Liver (tissue), 3 donors: Measurements from ENCODE around the gene TMC1.

ENCODE experiments used
- EGR1 ChIP-seq, 2 donors: IDR thresholded peaks; 2 replicates each; pipeline ENCODE4 v1.6.1; 2016 to 2018; ENCODE audit warnings: antibody characterized with exemption in 2 of 2, low read depth in 2 of 2
- FOXA1 ChIP-seq: IDR thresholded peaks from 2 replicates; pipeline ENCODE4 v1.6.1; 2016; ENCODE audit warnings: antibody characterized with exemption
- GABPA ChIP-seq, 2 donors: IDR thresholded peaks in 1 of 2; conservative IDR thresholded peaks in 1 of 2; 2 replicates each; pipeline ENCODE4 v1.6.1; 2016; ENCODE audit warnings: antibody characterized with exemption in 2 of 2, mild to moderate bottlenecking in 1 of 2, moderate library complexity in 1 of 2
- HNF4G ChIP-seq: IDR thresholded peaks from 2 replicates; pipeline ENCODE4 v1.6.1; 2016; ENCODE audit warnings: antibody characterized with exemption
- JUND ChIP-seq, 2 donors: IDR thresholded peaks; 2 replicates each; pipeline ENCODE4 v1.6.1; 2016; ENCODE audit warnings: antibody characterized with exemption in 2 of 2
- RAD21 ChIP-seq, 2 donors: IDR thresholded peaks; 2 replicates each; pipeline ENCODE4 v1.6.1; 2016; ENCODE audit warnings: antibody characterized with exemption in 2 of 2, mild to moderate bottlenecking in 2 of 2
- SP1 ChIP-seq: IDR thresholded peaks from 2 replicates; pipeline ENCODE4 v1.6.1; 2018; ENCODE audit warnings: antibody characterized with exemption, mild to moderate bottlenecking
- TAF1 ChIP-seq: conservative IDR thresholded peaks from 2 replicates; pipeline ENCODE4 v1.6.1; 2016; ENCODE audit warnings: antibody characterized with exemption, mild to moderate bottlenecking
- YY1 ChIP-seq: IDR thresholded peaks from 2 replicates; pipeline ENCODE4 v1.6.1; 2016; ENCODE audit warnings: antibody characterized with exemption, mild to moderate bottlenecking
- TF ChIP-seq, protein P1 (sequence below): fragments of 150-350 bp; IDR thresholded peaks from 2 replicates; pipeline ENCODE4 v1.5.1; 2017; ENCODE audit warnings: improper control_type of control experiment, low read depth, low read length; ENCODE audit not compliant: missing input control
- TF ChIP-seq, protein P2 (sequence below): IDR thresholded peaks from 2 replicates; pipeline ENCODE4 v1.6.1; 2016; ENCODE audit warnings: antibody characterized with exemption
- TF ChIP-seq, protein P3 (sequence below): IDR thresholded peaks from 2 replicates; pipeline ENCODE4 v1.6.1; 2016; ENCODE audit warnings: antibody characterized with exemption
- TF ChIP-seq, protein P4 (sequence below): IDR thresholded peaks from 2 replicates; pipeline ENCODE4 v1.6.1; 2016; ENCODE audit warnings: antibody characterized with exemption
- TF ChIP-seq, protein P5 (sequence below): IDR thresholded peaks from 2 replicates; pipeline ENCODE4 v1.6.1; 2016; ENCODE audit warnings: antibody characterized with exemption, mild to moderate bottlenecking
- donor health status: healthy.
- donor health status: healthy.

DNA sequence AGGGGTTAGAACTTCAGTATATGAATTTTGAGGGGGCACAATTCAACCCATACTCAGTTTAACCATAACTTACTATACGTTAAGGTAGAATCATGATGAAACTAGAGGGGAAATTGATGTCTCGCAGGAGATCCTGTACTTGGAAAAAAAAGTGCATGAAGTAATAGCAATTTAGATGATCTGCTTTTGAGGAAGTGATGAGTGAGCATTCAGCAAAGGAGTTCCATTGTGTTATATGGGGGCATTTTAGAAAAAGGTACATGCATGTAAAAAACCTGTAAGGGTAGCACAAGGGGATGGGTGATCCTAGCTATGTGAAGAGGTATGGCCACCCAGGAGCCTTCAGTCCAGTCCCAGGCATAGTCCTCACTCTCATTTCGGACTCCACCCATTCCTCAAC, 14.8 kb upstream of the TMC1 start:
- TF ChIP-seq TAF1 (no peak), FOXA1 (no peak), RAD21 (IDR thresholded peaks at IDR 0.05) (no peak), YY1 (no peak), GABPA (IDR thresholded peaks at IDR 0.05 in 1 of 2, conservative IDR thresholded peaks at IDR 0.05 in 1 of 2) (no peak), HNF4G (no peak), SP1 (no peak), EGR1 (IDR thresholded peaks at IDR 0.05; ENCODE audit: low read depth in 2 of 2) (no peak), JUND (IDR thresholded peaks at IDR 0.05) (no peak)
- TF ChIP-seq, protein P1, sequence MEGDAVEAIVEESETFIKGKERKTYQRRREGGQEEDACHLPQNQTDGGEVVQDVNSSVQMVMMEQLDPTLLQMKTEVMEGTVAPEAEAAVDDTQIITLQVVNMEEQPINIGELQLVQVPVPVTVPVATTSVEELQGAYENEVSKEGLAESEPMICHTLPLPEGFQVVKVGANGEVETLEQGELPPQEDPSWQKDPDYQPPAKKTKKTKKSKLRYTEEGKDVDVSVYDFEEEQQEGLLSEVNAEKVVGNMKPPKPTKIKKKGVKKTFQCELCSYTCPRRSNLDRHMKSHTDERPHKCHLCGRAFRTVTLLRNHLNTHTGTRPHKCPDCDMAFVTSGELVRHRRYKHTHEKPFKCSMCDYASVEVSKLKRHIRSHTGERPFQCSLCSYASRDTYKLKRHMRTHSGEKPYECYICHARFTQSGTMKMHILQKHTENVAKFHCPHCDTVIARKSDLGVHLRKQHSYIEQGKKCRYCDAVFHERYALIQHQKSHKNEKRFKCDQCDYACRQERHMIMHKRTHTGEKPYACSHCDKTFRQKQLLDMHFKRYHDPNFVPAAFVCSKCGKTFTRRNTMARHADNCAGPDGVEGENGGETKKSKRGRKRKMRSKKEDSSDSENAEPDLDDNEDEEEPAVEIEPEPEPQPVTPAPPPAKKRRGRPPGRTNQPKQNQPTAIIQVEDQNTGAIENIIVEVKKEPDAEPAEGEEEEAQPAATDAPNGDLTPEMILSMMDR = no peak
- TF ChIP-seq, protein P2, sequence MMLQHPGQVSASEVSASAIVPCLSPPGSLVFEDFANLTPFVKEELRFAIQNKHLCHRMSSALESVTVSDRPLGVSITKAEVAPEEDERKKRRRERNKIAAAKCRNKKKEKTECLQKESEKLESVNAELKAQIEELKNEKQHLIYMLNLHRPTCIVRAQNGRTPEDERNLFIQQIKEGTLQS = no peak
- TF ChIP-seq, protein P3, sequence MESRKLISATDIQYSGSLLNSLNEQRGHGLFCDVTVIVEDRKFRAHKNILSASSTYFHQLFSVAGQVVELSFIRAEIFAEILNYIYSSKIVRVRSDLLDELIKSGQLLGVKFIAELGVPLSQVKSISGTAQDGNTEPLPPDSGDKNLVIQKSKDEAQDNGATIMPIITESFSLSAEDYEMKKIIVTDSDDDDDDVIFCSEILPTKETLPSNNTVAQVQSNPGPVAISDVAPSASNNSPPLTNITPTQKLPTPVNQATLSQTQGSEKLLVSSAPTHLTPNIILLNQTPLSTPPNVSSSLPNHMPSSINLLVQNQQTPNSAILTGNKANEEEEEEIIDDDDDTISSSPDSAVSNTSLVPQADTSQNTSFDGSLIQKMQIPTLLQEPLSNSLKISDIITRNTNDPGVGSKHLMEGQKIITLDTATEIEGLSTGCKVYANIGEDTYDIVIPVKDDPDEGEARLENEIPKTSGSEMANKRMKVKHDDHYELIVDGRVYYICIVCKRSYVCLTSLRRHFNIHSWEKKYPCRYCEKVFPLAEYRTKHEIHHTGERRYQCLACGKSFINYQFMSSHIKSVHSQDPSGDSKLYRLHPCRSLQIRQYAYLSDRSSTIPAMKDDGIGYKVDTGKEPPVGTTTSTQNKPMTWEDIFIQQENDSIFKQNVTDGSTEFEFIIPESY = no peak
- TF ChIP-seq, protein P4, sequence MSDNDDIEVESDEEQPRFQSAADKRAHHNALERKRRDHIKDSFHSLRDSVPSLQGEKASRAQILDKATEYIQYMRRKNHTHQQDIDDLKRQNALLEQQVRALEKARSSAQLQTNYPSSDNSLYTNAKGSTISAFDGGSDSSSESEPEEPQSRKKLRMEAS = no peak
- TF ChIP-seq, protein P5, sequence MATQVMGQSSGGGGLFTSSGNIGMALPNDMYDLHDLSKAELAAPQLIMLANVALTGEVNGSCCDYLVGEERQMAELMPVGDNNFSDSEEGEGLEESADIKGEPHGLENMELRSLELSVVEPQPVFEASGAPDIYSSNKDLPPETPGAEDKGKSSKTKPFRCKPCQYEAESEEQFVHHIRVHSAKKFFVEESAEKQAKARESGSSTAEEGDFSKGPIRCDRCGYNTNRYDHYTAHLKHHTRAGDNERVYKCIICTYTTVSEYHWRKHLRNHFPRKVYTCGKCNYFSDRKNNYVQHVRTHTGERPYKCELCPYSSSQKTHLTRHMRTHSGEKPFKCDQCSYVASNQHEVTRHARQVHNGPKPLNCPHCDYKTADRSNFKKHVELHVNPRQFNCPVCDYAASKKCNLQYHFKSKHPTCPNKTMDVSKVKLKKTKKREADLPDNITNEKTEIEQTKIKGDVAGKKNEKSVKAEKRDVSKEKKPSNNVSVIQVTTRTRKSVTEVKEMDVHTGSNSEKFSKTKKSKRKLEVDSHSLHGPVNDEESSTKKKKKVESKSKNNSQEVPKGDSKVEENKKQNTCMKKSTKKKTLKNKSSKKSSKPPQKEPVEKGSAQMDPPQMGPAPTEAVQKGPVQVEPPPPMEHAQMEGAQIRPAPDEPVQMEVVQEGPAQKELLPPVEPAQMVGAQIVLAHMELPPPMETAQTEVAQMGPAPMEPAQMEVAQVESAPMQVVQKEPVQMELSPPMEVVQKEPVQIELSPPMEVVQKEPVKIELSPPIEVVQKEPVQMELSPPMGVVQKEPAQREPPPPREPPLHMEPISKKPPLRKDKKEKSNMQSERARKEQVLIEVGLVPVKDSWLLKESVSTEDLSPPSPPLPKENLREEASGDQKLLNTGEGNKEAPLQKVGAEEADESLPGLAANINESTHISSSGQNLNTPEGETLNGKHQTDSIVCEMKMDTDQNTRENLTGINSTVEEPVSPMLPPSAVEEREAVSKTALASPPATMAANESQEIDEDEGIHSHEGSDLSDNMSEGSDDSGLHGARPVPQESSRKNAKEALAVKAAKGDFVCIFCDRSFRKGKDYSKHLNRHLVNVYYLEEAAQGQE = no peak
